Neural cell (in vitro differentiated cells): ENCODE measurements around the gene COL4A2. TPM values are rescaled to one million over a fixed set of nuclear protein-coding genes. Genes with fewer than 3 reads are reported as not detected.

Experiments used
- H2AFZ ChIP-seq: fragments of 200-600, 300-800 bp; sonication (generic), shearing (Covaris generic); 2 replicates; pipeline ENCODE4 v1.6.0; 2014; ENCODE audit warnings: low read depth, mild to moderate bottlenecking, antibody characterized with exemption, low read length, moderate library complexity
- H3F3A ChIP-seq: fragments of 200-600 bp; shearing (Covaris generic); 2 replicates; pipeline ENCODE4 v1.6.1; 2016; ENCODE audit warnings: mild to moderate bottlenecking, moderate library complexity, mixed read lengths, antibody characterized with exemption, low read length; ENCODE audit not compliant: insufficient read depth, poor library complexity, severe bottlenecking
- H3K27ac ChIP-seq: fragments of 200-600, 300-800 bp; sonication (generic), shearing (Covaris generic); 2 replicates; pipeline ENCODE4 v1.5.1; 2014; ENCODE audit warnings: mild to moderate bottlenecking, low read length, moderate library complexity
- H3K27me3 ChIP-seq: fragments of 300-800, 200-600 bp; sonication (generic), shearing (Covaris generic); 2 replicates; pipeline ENCODE4 v1.6.0; 2014; ENCODE audit warnings: mild to moderate bottlenecking, low read depth, low read length, moderate library complexity; ENCODE audit not compliant: insufficient read depth
- H3K36me3 ChIP-seq: fragments of 300-800, 200-600 bp; sonication (generic), shearing (Covaris generic); 2 replicates; pipeline ENCODE4 v1.5.1; 2014; ENCODE audit warnings: mild to moderate bottlenecking, antibody characterized with exemption, low read length, moderate library complexity; ENCODE audit not compliant: insufficient read depth
- H3K4me2 ChIP-seq: fragments of 300-800, 200-600 bp; sonication (generic), shearing (Covaris generic); 2 replicates; pipeline ENCODE4 v1.6.0; 2014; ENCODE audit warnings: mild to moderate bottlenecking, low read length
- H3K4me3 ChIP-seq: fragments of 300-800, 200-600 bp; sonication (generic), shearing (Covaris generic); 2 replicates; pipeline ENCODE4 v1.5.1; 2014; ENCODE audit warnings: mild to moderate bottlenecking, low read length, moderate library complexity
- H3K79me2 ChIP-seq: fragments of 200-600 bp; shearing (Covaris generic); replicated peaks from 2 replicates; pipeline ENCODE4 v1.6.0; 2014; ENCODE audit warnings: mild to moderate bottlenecking, low read length, moderate library complexity; ENCODE audit not compliant: insufficient read depth
- H3K9ac ChIP-seq: fragments of 300-800, 200-600 bp; sonication (generic), shearing (Covaris generic); 2 replicates; pipeline ENCODE4 v1.6.1; 2016; ENCODE audit warnings: mild to moderate bottlenecking, low read length, mixed read lengths
- H3K9me2 ChIP-seq: fragments of 200-600 bp; shearing (Covaris generic); 2 replicates; pipeline ENCODE4 v1.6.1; 2016; ENCODE audit warnings: mild to moderate bottlenecking, low read length, mixed read lengths; ENCODE audit not compliant: insufficient read depth
- H3K9me3 ChIP-seq: fragments of 200-600, 300-800 bp; sonication (generic), shearing (Covaris generic); 2 replicates; pipeline ENCODE4 v1.6.1; 2016; ENCODE audit warnings: mild to moderate bottlenecking, mixed run types, low read length, moderate library complexity, mixed read lengths
- H4K20me1 ChIP-seq: fragments of 200-600 bp; shearing (Covaris generic); 2 replicates; pipeline ENCODE4 v1.6.1; 2016; ENCODE audit warnings: mild to moderate bottlenecking, mixed run types; ENCODE audit not compliant: insufficient read depth
- CTCF ChIP-seq: fragments of 450-650 bp; IDR thresholded peaks from 2 replicates; pipeline ENCODE4 v1.5.1; 2014; ENCODE audit warnings: antibody characterized with exemption, mild to moderate bottlenecking, moderate library complexity; ENCODE audit not compliant: poor library complexity, severe bottlenecking
- EP300 ChIP-seq: fragments of 450-650 bp; conservative IDR thresholded peaks from 2 replicates; pipeline ENCODE4 v1.6.1; 2014; ENCODE audit warnings: antibody characterized with exemption, mild to moderate bottlenecking, moderate library complexity; ENCODE audit not compliant: poor library complexity, severe bottlenecking
- EZH2 ChIP-seq: fragments of 200-600, 300-800 bp; shearing (Covaris generic), sonication (generic); IDR thresholded peaks from 2 replicates; pipeline ENCODE4 v1.6.1; 2014; ENCODE audit warnings: antibody characterized with exemption, low read length, borderline replicate concordance, mild to moderate bottlenecking; ENCODE audit not compliant: insufficient read depth, poor library complexity, severe bottlenecking
- MXI1 ChIP-seq: fragments of 450-650 bp; conservative IDR thresholded peaks from 2 replicates; pipeline ENCODE4 v1.6.1; 2014; ENCODE audit warnings: antibody characterized with exemption, mild to moderate bottlenecking; ENCODE audit not compliant: poor library complexity, severe bottlenecking
- POLR2AphosphoS5 ChIP-seq: IDR thresholded peaks from 2 replicates; pipeline ENCODE4 v1.6.1; 2012
- RAD21 ChIP-seq: fragments of 450-650 bp; conservative IDR thresholded peaks from 2 replicates; pipeline ENCODE4 v1.6.1; 2014; ENCODE audit warnings: antibody characterized with exemption, mild to moderate bottlenecking, moderate library complexity
- REST ChIP-seq: IDR thresholded peaks from 2 replicates; pipeline ENCODE4 v1.6.1; 2012; ENCODE audit warnings: borderline replicate concordance
- SMC3 ChIP-seq: fragments of 450-650 bp; conservative IDR thresholded peaks from 2 replicates; pipeline ENCODE4 v1.6.1; 2014; ENCODE audit warnings: antibody characterized with exemption, mild to moderate bottlenecking, moderate library complexity; ENCODE audit not compliant: poor library complexity
- TAF1 ChIP-seq: IDR thresholded peaks from 2 replicates; pipeline ENCODE4 v1.6.1; 2012; ENCODE audit warnings: low read depth
- polyA plus RNA-seq: library from polyadenylated mRNA; depleted of rRNA; stranded (reverse); fragments of >200 nt; gene quantifications from 2 replicates; pipeline ENCODE4 v1.2.3, GENCODE V29; 2014

COL4A2 gene
- polyA plus RNA-seq, 1 donor from 2014 or later = 30.8 TPM

- Histone ChIP-seq H3K4me2 (no peak overlapping the region), H3K79me2 (no peaks in the 10 kb centered on the region), H3K9me2 (no peaks in the 10 kb centered on the region), H2AFZ (no peak overlapping the region), H3K9ac (no peak overlapping the region), H3K27me3 (peaks cover 10% of the 10 kb centered on the region), H4K20me1 (no peaks in the 10 kb centered on the region), H3K9me3 (no peaks in the 10 kb centered on the region), H3F3A (no peaks in the 10 kb centered on the region), H3K4me3 (no peak overlapping the region), H3K36me3 (no peaks in the 10 kb centered on the region), H3K27ac (no peak overlapping the region)
- TF ChIP-seq EP300 = no peak
- TF ChIP-seq RAD21 = no peak
- TF ChIP-seq MXI1 = no peak
- no peak for TF ChIP-seq POLR2AphosphoS5
- TF ChIP-seq REST = no peak
- TF ChIP-seq EZH2 = no peak
- no peak for TF ChIP-seq CTCF
- TF ChIP-seq TAF1 = no peak
- no peak for TF ChIP-seq SMC3
These were observed 3.7 kb downstream of the COL4A2 start for GRCh38 chr13:110310541-110311442.

GRCh38 chr13:110311443-110312338, 4.6 kb downstream of the COL4A2 start:
- Histone ChIP-seq H4K20me1 (no peaks in the 10 kb centered on the region), H3K4me2 (no peak overlapping the region), H3K9me2 (no peaks in the 10 kb centered on the region), H3K9me3 (no peaks in the 10 kb centered on the region), H3K36me3 (no peaks in the 10 kb centered on the region), H3K27ac (no peak overlapping the region), H3F3A (no peaks in the 10 kb centered on the region), H3K4me3 (no peak overlapping the region), H3K27me3 (peaks cover 10% of the 10 kb centered on the region), H2AFZ (no peak overlapping the region), H3K9ac (no peak overlapping the region), H3K79me2 (no peaks in the 10 kb centered on the region)
- no peak for TF ChIP-seq POLR2AphosphoS5
